ENCODE data around the gene OLA1. TPM values are rescaled to one million over a fixed set of nuclear protein-coding genes. Genes with fewer than 3 reads are reported as not detected.

The OLA1 gene
- total RNA-seq, 1 donor from 2014 or later: 104 TPM

- TF ChIP-seq CTCF (conservative IDR thresholded peaks at IDR 0.05; ENCODE audit: low read depth, low read length): no peak
- H3K4me3 ChIP-seq (ENCODE audit: low read depth, low read length): no peak overlapping the region
- DNase-seq (ENCODE audit: low read depth): no peak
Measured at GRCh38 chr2:174202188-174202587, 46.1 kb downstream of the OLA1 start.

- no peak for DNase-seq (ENCODE audit: low read depth)
- TF ChIP-seq CTCF (conservative IDR thresholded peaks at IDR 0.05; ENCODE audit: low read depth, low read length): no peak
Measured at GRCh38 chr2:174198846-174199564, 49.3 kb downstream of the OLA1 start.

GRCh38 chr2:174195253-174195652 is 53.1 kb downstream of the OLA1 start:
- no peak overlapping the region for H3K4me3 ChIP-seq (ENCODE audit: low read depth, low read length)
- DNase-seq (ENCODE audit: low read depth): no peak
- no peak for TF ChIP-seq CTCF (conservative IDR thresholded peaks at IDR 0.05; ENCODE audit: low read depth, low read length)

More at GRCh38 chr2:174198846-174199564, 49.3 kb downstream of the OLA1 start:
- no peak overlapping the region for H3K4me3 ChIP-seq (ENCODE audit: low read depth, low read length)

GRCh38 chr2:174193737-174194136 is 54.6 kb downstream of the OLA1 start:
- no peak overlapping the region for H3K4me3 ChIP-seq (ENCODE audit: low read depth, low read length)
- TF ChIP-seq CTCF (conservative IDR thresholded peaks at IDR 0.05; ENCODE audit: low read depth, low read length): no peak
- no peak for DNase-seq (ENCODE audit: low read depth)

GRCh38 chr2:174192664-174193063 is 55.7 kb downstream of the OLA1 start:
- TF ChIP-seq CTCF (conservative IDR thresholded peaks at IDR 0.05; ENCODE audit: low read depth, low read length): no peak
- H3K4me3 ChIP-seq (ENCODE audit: low read depth, low read length): no peak overlapping the region
- no peak for DNase-seq (ENCODE audit: low read depth)

- TF ChIP-seq CTCF (conservative IDR thresholded peaks at IDR 0.05; ENCODE audit: low read depth, low read length): no peak
- no peak for DNase-seq (ENCODE audit: low read depth)
Measured at GRCh38 chr2:174191342-174192074, 56.8 kb downstream of the OLA1 start.

More at GRCh38 chr2:174191342-174192074, 56.8 kb downstream of the OLA1 start:
- H3K4me3 ChIP-seq (ENCODE audit: low read depth, low read length): no peak overlapping the region

Measured in epithelial cell of proximal tubule (primary cell).